K562 (cell line): ENCODE data around the gene EIF2AK2. TPM values are rescaled to one million over a fixed set of nuclear protein-coding genes. Genes with fewer than 3 reads are reported as not detected.

ENCODE experiments used
- ATAC-seq: fragments of 200-7000 bp; cut with Tn5 transposase; 3 replicates; pipeline ENCODE4 v1.9.1; 2020; ENCODE audit warnings: moderate library complexity
- BruUV-seq: library from RNA; stranded (reverse); fragments of 400-500 nt; replicated peaks from 2 replicates; lab custom pipeline; 2021; lab: Mats Ljungman, UMichigan
- CTCF ChIA-PET: fragments of 300-600 bp; formaldehyde crosslinking; extraction: SDS; loops from one replicate; lab custom pipeline; 2021; ENCODE audit warnings: low intra/inter-chr PET ratio; lab: Yijun Ruan, JAX
- POLR2A ChIA-PET: fragments of 300-600, 350-650 bp; sonication (Branson Sonifier 250); formaldehyde crosslinking; extraction: SDS; loops from one replicate; lab custom pipeline; 2021; ENCODE audit warnings: antibody characterized with exemption, inconsistent platforms; lab: Yijun Ruan, JAX
- DNase-seq, 4 experiments: peaks; one replicate each; pipeline versions ENCODE4 v3.0.0 to v3.0.0-alpha.2; 2011 to 2018; ENCODE audit warnings: low spot score in 3 of 4, mixed read lengths in 3 of 4; ENCODE audit errors: extremely low read depth in 1 of 4
- FAIRE-seq: peaks from 2 replicates; lab custom pipeline; 2011; peaks lifted over from hg19 to GRCh38; lab: Jason Lieb, UNC
- H2AFZ ChIP-seq: 2 replicates; pipeline ENCODE4 v1.6.0; 2011; ENCODE audit warnings: low read depth, low read length, control low read depth, inconsistent platforms
- H3K27ac ChIP-seq: fragments of 200-600 bp; 3 replicates; pipeline ENCODE4 v1.8.0; 2011; ENCODE audit warnings: low read depth, mild to moderate bottlenecking, control low read depth, inconsistent platforms, low read length, moderate library complexity, mixed read lengths; ENCODE audit errors: extremely low read depth
- H3K27me3 ChIP-seq, 2 experiments: fragments of 300-600 bp in 1 of 2; 2 replicates in 1 of 2; 3 replicates in 1 of 2; pipeline versions ENCODE4 v1.6.0 to v1.8.0; 2011; ENCODE audit warnings: inconsistent platforms in 2 of 2, low read length in 2 of 2, mild to moderate bottlenecking in 1 of 2, mixed read lengths in 1 of 2, moderate library complexity in 1 of 2; ENCODE audit not compliant: control insufficient read depth in 2 of 2, insufficient read depth in 2 of 2
- H3K36me3 ChIP-seq: fragments of 300-600 bp; 3 replicates; pipeline ENCODE4 v1.8.0; 2011; ENCODE audit warnings: mild to moderate bottlenecking, low read length, inconsistent platforms; ENCODE audit not compliant: control insufficient read depth, insufficient read depth
- H3K4me1 ChIP-seq, 2 experiments: fragments of 200-600 bp in 1 of 2; replicated peaks in 1 of 2; 2 replicates in 1 of 2; 3 replicates in 1 of 2; pipeline versions ENCODE4 v1.5.1 to v1.8.0; 2011; ENCODE audit warnings: inconsistent platforms in 2 of 2, low read length in 2 of 2, mild to moderate bottlenecking in 1 of 2, mixed read lengths in 1 of 2, moderate library complexity in 1 of 2; ENCODE audit not compliant: control insufficient read depth in 2 of 2, insufficient read depth in 2 of 2
- H3K4me2 ChIP-seq: 2 replicates; pipeline ENCODE4 v1.6.1; 2011; ENCODE audit warnings: low read length, control low read depth, inconsistent platforms, mixed read lengths; ENCODE audit not compliant: insufficient read depth
- H3K4me3 ChIP-seq: fragments of 200-600 bp; sonication (generic), shearing (Covaris generic); 2 replicates; pipeline ENCODE4 v1.5.1; 2016; ENCODE audit warnings: control low read depth, inconsistent platforms
- H3K79me2 ChIP-seq: fragments of 200-600 bp; 3 replicates; pipeline ENCODE4 v1.8.0; 2011; ENCODE audit warnings: low read length, inconsistent platforms; ENCODE audit not compliant: control insufficient read depth, insufficient read depth
- H3K9ac ChIP-seq, 2 experiments: 2 replicates each; pipeline versions ENCODE4 v1.6.0 to v1.6.1; 2011; ENCODE audit warnings: low read depth in 2 of 2, low read length in 2 of 2, control low read depth in 1 of 2, inconsistent platforms in 1 of 2, mild to moderate bottlenecking in 1 of 2, mixed read lengths in 1 of 2; ENCODE audit not compliant: insufficient read depth in 1 of 2
- H3K9me1 ChIP-seq: one replicate; pipeline ENCODE4 v1.6.0; 2011; ENCODE audit warnings: inconsistent platforms, mild to moderate bottlenecking, low read length, moderate library complexity; ENCODE audit not compliant: control insufficient read depth, insufficient read depth
- H3K9me3 ChIP-seq: replicated peaks from 2 replicates; pipeline ENCODE4 v1.5.1; 2011; ENCODE audit warnings: low read depth, low read length, inconsistent platforms; ENCODE audit not compliant: control insufficient read depth, insufficient read depth
- H4K20me1 ChIP-seq: replicated peaks from 2 replicates; pipeline ENCODE4 v1.6.1; 2011; ENCODE audit warnings: low read length, inconsistent platforms, mixed read lengths; ENCODE audit not compliant: control insufficient read depth, insufficient read depth
- CEBPG ChIP-seq, 3 experiments: fragments of 200-800 bp in 1 of 3; sonication (Bioruptor generic) in 1 of 3; sonication (generic) in 1 of 3; formaldehyde crosslinking in 1 of 3; IDR thresholded peaks in 2 of 3; conservative IDR thresholded peaks in 1 of 3; 2 replicates each; pipeline versions ENCODE4 v1.6.1 to v1.8.0; 2016 to 2022; ENCODE audit warnings: missing compliant biosample characterization in 2 of 3, missing genetic modification characterization in 2 of 3, mild to moderate bottlenecking in 1 of 3, missing genetic modification reagents in 1 of 3
- COPS2 ChIP-seq: fragments of 450-650 bp; conservative IDR thresholded peaks from 2 replicates; pipeline ENCODE4 v1.6.1; 2016; ENCODE audit warnings: mild to moderate bottlenecking, moderate library complexity
- EGR1 ChIP-seq: fragments of 450-650 bp; conservative IDR thresholded peaks from 2 replicates; pipeline ENCODE4 v1.6.1; 2017; ENCODE audit warnings: mild to moderate bottlenecking
- KHSRP ChIP-seq: fragments of 450-650 bp; IDR thresholded peaks from 2 replicates; pipeline ENCODE4 v1.6.1; 2017
- MEIS2 ChIP-seq: fragments of 450-650 bp; IDR thresholded peaks from 2 replicates; pipeline ENCODE4 v1.6.1; 2014; ENCODE audit warnings: mild to moderate bottlenecking; ENCODE audit not compliant: partially characterized antibody
- NFATC3 ChIP-seq: fragments of 450-650 bp; IDR thresholded peaks from 2 replicates; pipeline ENCODE4 v1.6.1; 2017; ENCODE audit warnings: mild to moderate bottlenecking
- NR3C1 ChIP-seq: sonication (generic); formaldehyde crosslinking; IDR thresholded peaks from 2 replicates; pipeline ENCODE4 v1.8.1; 2022; ENCODE audit warnings: missing genetic modification reagents
- POLR2AphosphoS5 ChIP-seq: IDR thresholded peaks from 2 replicates; pipeline ENCODE4 v1.6.1; 2011; ENCODE audit warnings: mild to moderate bottlenecking, low read depth, low read length, moderate library complexity; ENCODE audit not compliant: control insufficient read depth, insufficient read depth
- RFX7 ChIP-seq: fragments of 250-450 bp; sonication (Bioruptor Pico); IDR thresholded peaks from 2 replicates; pipeline ENCODE4 v1.5.1; 2021; ENCODE audit warnings: mild to moderate bottlenecking
- SMAD4 ChIP-seq: fragments of 250-450 bp; sonication (Bioruptor Pico); conservative IDR thresholded peaks from 2 replicates; pipeline ENCODE4 v1.8.0; 2021; ENCODE audit warnings: inconsistent platforms, mild to moderate bottlenecking, moderate library complexity
- TARDBP ChIP-seq: fragments of 450-650 bp; IDR thresholded peaks from 2 replicates; pipeline ENCODE4 v1.6.1; 2016
- TRIM24 ChIP-seq, 2 experiments: fragments of 450-650 bp; IDR thresholded peaks; 2 replicates each; pipeline ENCODE4 v1.6.1; 2016
- WGBS: fragments of 100-300 bp; shearing (Covaris generic); methylation state at CpG from one replicate; pipeline ENCODE4 v1.1.6; 2016; ENCODE audit warnings: low coverage, mixed read lengths; ENCODE audit not compliant: insufficient coverage; ENCODE audit errors: missing lambda C conversion rate; 5-methylcytosine and 5-hydroxymethylcytosine counted together
- in situ Hi-C: fragments of 300-500 bp; cut with MboI; formaldehyde crosslinking; loops from 4 replicates; pipeline ENCODE4 v1.15.0; 2018; ENCODE audit warnings: inconsistent platforms, mixed read lengths
- intact Hi-C: fragments of 100-400 bp; cut with micrococcal nuclease; formaldehyde crosslinking; loops from 2 replicates; pipeline ENCODE4 v1.14.2; 2022
- polyA plus RNA-seq, 8 experiments: library from polyadenylated mRNA; depleted of rRNA in 4 of 8; stranded (reverse) in 5 of 8; unstranded in 3 of 8; fragments of >200 nt; fragmentation: Nextera tagmentation in 2 of 8; fragmentation: Illumina TruSeq in 1 of 8; extraction: Ambion mirVana in 2 of 8; extraction: Trizol in 1 of 8; gene quantifications; 2 replicates each; pipeline versions ENCODE4 v1.2.1 to v1.2.3, GENCODE V29; 2011 to 2014; ENCODE audit warnings: inconsistent platforms in 1 of 8, missing spikeins in 1 of 8
- total RNA-seq, 7 experiments: library from RNA; depleted of rRNA in 6 of 7; stranded (reverse); fragments of >200 nt in 6 of 7; fragmentation: Illumina TruSeq in 2 of 7; extraction: Trizol in 2 of 7; gene quantifications; 2 replicates each; pipeline versions ENCODE4 v1.2.1 to v1.2.3, GENCODE V29; 2011 to 2021; ENCODE audit warnings: low replicate concordance in 1 of 7
- TF ChIP-seq, protein P1 (sequence below): fragments of 250-450 bp; sonication (Bioruptor Pico); IDR thresholded peaks from 2 replicates; pipeline ENCODE4 v1.4.0; 2020
- TF ChIP-seq, protein P2 (sequence below): fragments of 250-450 bp; sonication (Bioruptor Pico); IDR thresholded peaks from 2 replicates; pipeline ENCODE4 v1.8.0; 2022; ENCODE audit warnings: moderate library complexity, mild to moderate bottlenecking, inconsistent platforms
- TF ChIP-seq, protein P3 (sequence below): sonication (generic); formaldehyde crosslinking; IDR thresholded peaks from 2 replicates; pipeline ENCODE4 v1.8.0; 2023; ENCODE audit warnings: mild to moderate bottlenecking, missing genetic modification reagents
- TF ChIP-seq, protein P4 (sequence below): fragments of 250-450 bp; sonication (Bioruptor Pico); IDR thresholded peaks from 2 replicates; pipeline ENCODE4 v1.9.0; 2021; ENCODE audit warnings: mild to moderate bottlenecking

Gene EIF2AK2
- total and polyA plus RNA-seq, 9 of the 15 experiments (the other 6 are each of a cell fraction or from before 2014, with no cell fraction given): 3.8 to 19.5 (median 13.3) TPM

DNA sequence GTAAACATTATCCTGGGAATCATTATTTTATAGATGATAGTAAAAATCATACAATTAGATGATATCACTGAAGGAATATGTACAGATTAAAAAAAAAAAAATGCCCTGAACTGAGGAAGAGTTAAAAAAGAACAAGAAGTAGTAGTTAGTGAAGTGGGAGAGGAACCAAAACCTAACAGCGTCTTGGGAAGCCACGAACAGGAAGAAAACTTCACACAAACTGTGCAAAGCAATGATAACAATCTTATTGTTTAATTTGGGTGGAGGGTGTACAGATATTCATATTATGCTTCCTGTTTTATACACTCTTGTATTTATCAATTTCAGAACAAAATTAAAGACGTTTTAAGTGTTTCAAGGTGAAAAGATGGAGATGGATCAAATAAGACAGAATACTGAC, 76.1 kb downstream of the EIF2AK2 start:
- no peak overlapping the region for H3K4me3 ChIP-seq
- POLR2A ChIA-PET: no interaction called here

More for the DNA sequence above, 76.1 kb downstream of the EIF2AK2 start:
- TF ChIP-seq EGR1 (no peak), MEIS2 (no peak), TARDBP (no peak), KHSRP (no peak), SMAD4 (CRISPR knock-in tag) (no peak), CEBPG (CRISPR knock-in tag; IDR thresholded peaks at IDR 0.05) (no peak), CEBPG (tag; conservative IDR thresholded peaks at IDR 0.05 in 1 of 2, IDR thresholded peaks at IDR 0.05 in 1 of 2) (no peak), TRIM24 (IDR thresholded peaks at IDR 0.05) (no peak), NR3C1 (no peak), POLR2AphosphoS5 (no peak), COPS2 (no peak), NFATC3 (no peak), RFX7 (no peak)
- TF ChIP-seq, protein P1, sequence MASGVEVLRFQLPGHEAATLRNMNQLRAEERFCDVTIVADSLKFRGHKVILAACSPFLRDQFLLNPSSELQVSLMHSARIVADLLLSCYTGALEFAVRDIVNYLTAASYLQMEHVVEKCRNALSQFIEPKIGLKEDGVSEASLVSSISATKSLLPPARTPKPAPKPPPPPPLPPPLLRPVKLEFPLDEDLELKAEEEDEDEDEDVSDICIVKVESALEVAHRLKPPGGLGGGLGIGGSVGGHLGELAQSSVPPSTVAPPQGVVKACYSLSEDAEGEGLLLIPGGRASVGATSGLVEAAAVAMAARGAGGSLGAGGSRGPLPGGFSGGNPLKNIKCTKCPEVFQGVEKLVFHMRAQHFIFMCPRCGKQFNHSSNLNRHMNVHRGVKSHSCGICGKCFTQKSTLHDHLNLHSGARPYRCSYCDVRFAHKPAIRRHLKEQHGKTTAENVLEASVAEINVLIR (CRISPR knock-in tag): no peak
- TF ChIP-seq, protein P2, sequence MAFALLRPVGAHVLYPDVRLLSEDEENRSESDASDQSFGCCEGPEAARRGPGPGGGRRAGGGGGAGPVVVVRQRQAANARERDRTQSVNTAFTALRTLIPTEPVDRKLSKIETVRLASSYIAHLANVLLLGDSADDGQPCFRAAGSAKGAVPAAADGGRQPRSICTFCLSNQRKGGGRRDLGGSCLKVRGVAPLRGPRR (CRISPR knock-in tag): no peak
- TF ChIP-seq, protein P3, sequence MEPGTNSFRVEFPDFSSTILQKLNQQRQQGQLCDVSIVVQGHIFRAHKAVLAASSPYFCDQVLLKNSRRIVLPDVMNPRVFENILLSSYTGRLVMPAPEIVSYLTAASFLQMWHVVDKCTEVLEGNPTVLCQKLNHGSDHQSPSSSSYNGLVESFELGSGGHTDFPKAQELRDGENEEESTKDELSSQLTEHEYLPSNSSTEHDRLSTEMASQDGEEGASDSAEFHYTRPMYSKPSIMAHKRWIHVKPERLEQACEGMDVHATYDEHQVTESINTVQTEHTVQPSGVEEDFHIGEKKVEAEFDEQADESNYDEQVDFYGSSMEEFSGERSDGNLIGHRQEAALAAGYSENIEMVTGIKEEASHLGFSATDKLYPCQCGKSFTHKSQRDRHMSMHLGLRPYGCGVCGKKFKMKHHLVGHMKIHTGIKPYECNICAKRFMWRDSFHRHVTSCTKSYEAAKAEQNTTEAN (CRISPR knock-in tag): no peak
- TF ChIP-seq, protein P4, sequence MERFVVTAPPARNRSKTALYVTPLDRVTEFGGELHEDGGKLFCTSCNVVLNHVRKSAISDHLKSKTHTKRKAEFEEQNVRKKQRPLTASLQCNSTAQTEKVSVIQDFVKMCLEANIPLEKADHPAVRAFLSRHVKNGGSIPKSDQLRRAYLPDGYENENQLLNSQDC: no peak
- no peaks in the 10 kb centered on the region for H3K9me1 ChIP-seq
- WGBS: 47% methylated on average over 3 of the region's 3 CpGs
- no peaks in the 10 kb centered on the region for H3K27me3 ChIP-seq
- H2AFZ ChIP-seq: no peak overlapping the region
- peaks cover 27% of the 10 kb centered on the region for H3K79me2 ChIP-seq
- DNase-seq (no peak), ATAC-seq (no peak), FAIRE-seq (no peak)
- no peaks in the 10 kb centered on the region for H4K20me1 ChIP-seq
- no peak overlapping the region for H3K9ac ChIP-seq
- intact Hi-C loops: no loop called here
- BruUV-seq: no TSS peak
- peaks cover 5 to 7% of the 10 kb centered on the region in 2 experiments; a peak in 3 of 5 replicates for H3K4me1 ChIP-seq
- no peak overlapping the region for H3K27ac ChIP-seq
- no peak overlapping the region for H3K4me2 ChIP-seq
- no peaks in the 10 kb centered on the region for H3K9me3 ChIP-seq
- CTCF ChIA-PET: no interaction called here
- in situ Hi-C loops: no loop called here
- H3K36me3 ChIP-seq: peaks cover 38% of the 10 kb centered on the region
